Putamen (tissue), 1 donor: Measurements from ENCODE around the gene ERGIC1.

Experiments used
- DNase-seq: peaks from one replicate; pipeline ENCODE4 v3.0.0-alpha.2; 2016; ENCODE audit warnings: low spot score

Gene ERGIC1

GRCh38 chr5:172866378-172866777 lies 32.3 kb downstream of the ERGIC1 start:
- no peak for DNase-seq

GRCh38 chr5:172866802-172867748 lies 33.0 kb downstream of the ERGIC1 start:
- DNase-seq, result no peak

GRCh38 chr5:172867761-172868435 lies 33.8 kb downstream of the ERGIC1 start:
- DNase-seq, result peak; percentile 46

GRCh38 chr5:172868436-172868923 lies 34.4 kb downstream of the ERGIC1 start:
- peak; percentile 46 for DNase-seq

GRCh38 chr5:172868924-172869591 lies 35.0 kb downstream of the ERGIC1 start:
- DNase-seq, result peak; percentile 67

GRCh38 chr5:172869691-172870090 lies 35.6 kb downstream of the ERGIC1 start:
- DNase-seq, result no peak

GRCh38 chr5:172870291-172870714 lies 36.3 kb downstream of the ERGIC1 start:
- DNase-seq, result no peak

GRCh38 chr5:172870715-172871461 lies 36.8 kb downstream of the ERGIC1 start:
- no peak for DNase-seq

- DNase-seq, result no peak
Measured at GRCh38 chr5:172871536-172871935, 37.5 kb downstream of the ERGIC1 start.

GRCh38 chr5:172871982-172872381 lies 37.9 kb downstream of the ERGIC1 start:
- DNase-seq, result no peak

GRCh38 chr5:172872997-172873491 lies 39.0 kb downstream of the ERGIC1 start:
- DNase-seq, result no peak

- no peak for DNase-seq
Measured at GRCh38 chr5:172873513-172873912, 39.5 kb downstream of the ERGIC1 start.

GRCh38 chr5:172874647-172875504 lies 40.8 kb downstream of the ERGIC1 start:
- DNase-seq, result no peak

- no peak for DNase-seq
Measured at GRCh38 chr5:172875505-172876279, 41.6 kb downstream of the ERGIC1 start.

GRCh38 chr5:172876578-172876977 lies 42.5 kb downstream of the ERGIC1 start:
- no peak for DNase-seq

- DNase-seq, result no peak
Measured at GRCh38 chr5:172877466-172878260, 43.6 kb downstream of the ERGIC1 start.

GRCh38 chr5:172878585-172878932 lies 44.5 kb downstream of the ERGIC1 start:
- no peak for DNase-seq

GRCh38 chr5:172878933-172879752 lies 45.1 kb downstream of the ERGIC1 start:
- no peak for DNase-seq
